DMS114 treated with DMSO at 0.1 percent for 48 hours (cell line): ENCODE measurements around the gene MYO18B.
"Not testable (repeated sequence)": the region's sequence is repeated elsewhere in the genome, so short reads cannot be mapped to it uniquely, and the experiment has no call there.

Experiments used
- DNase-seq: peaks from one replicate; lab custom pipeline; 2025; ENCODE audit not compliant: unreplicated experiment; lab: John Stamatoyannopoulos, UW

MYO18B gene

DNA sequence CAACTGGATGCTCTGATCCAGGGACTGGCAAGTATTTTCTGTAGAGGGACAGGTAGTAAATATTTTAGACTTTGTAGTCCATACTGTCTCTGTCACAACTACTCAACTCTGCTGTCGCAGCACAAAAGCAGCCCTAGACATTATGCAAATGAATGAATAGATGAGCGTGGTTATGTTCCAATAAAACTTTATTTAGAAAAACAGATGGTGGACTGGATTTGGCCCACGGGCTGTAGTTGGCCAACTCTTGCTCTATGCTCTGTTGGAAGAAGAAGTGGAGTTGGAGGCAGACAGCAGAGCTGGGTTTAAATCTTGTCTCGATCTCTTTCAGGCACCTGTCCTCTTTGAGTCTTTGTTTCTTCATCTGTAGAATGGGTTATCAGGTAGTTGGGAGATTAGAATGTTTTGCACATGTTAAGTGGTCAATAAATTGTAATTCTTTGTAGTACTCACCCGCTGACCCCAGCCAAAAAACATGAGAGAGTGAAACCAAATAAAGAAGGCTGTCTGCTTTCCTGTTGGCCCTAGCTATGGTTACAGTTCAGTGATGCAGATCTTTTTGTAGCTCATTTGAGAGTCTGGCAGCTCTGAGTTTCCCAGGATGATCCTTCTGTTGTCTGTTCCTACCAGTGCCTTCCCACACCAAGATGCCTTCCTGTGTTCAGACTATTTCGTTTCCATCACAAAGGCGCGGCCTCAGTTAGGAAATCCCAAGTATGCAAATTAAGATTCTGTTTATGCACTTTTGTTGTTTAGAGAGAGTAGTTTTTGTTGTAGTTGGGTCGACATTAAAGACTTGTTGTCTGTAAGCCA lies 229.2 kb downstream of the MYO18B start:
- DNase-seq = no peak

DNA sequence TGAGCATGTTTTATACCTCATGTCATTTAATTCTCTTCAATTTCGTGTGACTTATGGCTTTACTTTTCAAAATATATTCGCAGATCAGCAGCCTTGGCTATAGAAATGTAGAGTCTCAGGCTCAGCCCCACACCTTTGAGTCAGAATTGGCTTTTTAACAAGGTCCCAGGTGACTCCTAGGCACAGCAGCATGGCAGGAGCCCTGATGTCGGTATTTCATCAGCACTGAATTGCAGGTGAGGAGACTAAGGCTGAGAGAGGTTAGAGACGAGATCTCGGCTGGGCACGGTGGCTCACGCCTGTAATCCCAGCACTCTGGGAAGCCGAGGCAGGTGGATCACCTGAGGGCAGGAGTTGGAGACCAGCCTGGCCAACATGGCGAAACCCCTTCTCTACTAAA lies 230.4 kb downstream of the MYO18B start:
- no peak for DNase-seq

DNA sequence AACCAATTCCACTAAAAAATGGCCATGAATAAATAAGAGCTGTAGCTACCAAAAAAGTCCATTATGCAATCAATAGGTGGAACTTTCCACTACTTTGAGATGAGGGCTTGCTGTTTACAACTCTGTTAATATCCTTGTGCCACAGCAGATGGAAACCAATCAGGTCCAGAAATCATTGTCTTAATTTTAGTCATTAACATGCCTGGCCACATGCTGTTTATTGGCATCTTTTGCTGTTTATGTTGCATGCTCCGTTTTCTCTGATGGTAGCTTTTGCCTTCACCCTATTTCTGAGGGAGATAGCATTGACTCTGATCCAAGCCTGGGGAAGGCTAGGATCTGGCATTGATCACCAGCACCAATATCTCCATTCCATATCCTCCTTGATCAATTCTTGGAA lies 234.4 kb downstream of the MYO18B start:
- no peak for DNase-seq

DNA sequence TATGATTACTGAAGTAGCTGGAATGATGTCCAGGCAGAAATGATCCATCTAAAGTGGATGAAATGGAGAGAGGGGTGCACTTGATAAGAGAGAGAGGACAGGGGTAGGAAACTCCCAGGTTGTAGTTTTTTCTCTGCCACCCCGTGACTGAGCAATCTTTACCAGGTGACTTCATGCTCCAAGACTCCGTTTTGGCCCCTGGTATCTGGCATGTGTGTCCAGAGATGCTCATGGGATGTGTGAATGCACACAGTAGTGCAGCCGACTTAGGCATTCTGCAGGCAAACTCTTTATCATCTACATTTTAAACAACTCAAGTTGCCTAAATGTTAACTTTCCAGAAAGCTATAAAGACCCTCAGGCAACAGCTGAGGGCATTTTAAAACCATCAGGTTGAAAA lies 238.0 kb downstream of the MYO18B start:
- DNase-seq = no peak

DNA sequence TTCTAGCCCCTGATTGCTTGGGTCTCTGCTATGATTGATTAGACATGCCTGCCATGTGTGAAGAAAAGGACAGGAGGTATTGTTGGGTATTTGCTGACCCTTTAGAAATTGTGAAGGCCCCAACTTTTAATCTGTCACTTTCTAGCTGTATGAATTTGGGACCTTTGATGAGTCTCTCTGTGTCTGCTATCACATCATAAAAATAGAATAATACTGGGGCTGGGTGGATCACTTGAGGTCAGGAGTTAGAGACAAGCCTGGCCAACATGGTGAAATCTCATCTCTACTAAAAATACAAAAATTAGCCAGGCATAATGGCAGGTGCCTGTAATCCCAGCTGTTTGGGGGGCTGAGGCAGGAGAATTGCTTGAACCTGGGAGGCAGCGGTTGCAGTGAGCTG lies 242.9 kb downstream of the MYO18B start:
- DNase-seq = not testable (repeated sequence)

DNA sequence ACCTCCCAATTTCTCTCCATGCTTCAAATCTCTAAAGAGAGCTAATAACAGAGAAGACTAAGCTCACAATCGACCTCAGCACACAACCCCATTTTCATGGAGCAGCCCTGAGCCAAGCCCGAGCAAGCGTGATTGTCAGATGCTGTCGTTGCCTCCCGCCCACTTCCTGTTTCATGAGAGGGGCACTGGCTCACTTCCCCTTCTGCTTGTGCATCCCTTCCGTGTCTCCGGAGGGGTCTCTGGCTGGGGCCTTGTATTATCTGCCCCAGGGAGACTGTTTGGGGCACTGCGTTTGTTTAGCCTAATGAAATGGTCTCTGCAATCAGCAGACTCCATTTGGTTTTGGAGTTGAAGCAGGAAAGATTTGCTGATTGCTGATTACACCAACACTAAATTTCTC lies 246.0 kb downstream of the MYO18B start:
- DNase-seq = no peak

DNA sequence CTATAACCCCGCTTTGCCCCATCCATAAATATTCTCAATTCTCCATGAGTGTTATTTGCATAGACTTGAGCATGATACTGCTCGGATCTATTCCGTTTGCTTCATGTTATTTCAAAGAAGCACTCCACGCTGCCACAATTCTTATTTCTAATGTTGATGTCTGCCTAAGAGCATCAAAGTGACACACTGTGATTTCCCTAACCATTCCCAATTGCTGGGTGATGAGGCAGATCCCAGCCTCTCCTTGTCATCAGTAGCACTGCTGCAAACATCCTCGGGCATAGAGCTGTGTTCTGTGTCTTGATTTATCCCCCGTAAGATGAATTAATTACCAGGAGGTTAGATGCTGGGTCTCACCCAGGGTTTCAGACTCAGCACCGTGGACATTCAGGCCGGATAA lies 249.0 kb downstream of the MYO18B start:
- DNase-seq = no peak

DNA sequence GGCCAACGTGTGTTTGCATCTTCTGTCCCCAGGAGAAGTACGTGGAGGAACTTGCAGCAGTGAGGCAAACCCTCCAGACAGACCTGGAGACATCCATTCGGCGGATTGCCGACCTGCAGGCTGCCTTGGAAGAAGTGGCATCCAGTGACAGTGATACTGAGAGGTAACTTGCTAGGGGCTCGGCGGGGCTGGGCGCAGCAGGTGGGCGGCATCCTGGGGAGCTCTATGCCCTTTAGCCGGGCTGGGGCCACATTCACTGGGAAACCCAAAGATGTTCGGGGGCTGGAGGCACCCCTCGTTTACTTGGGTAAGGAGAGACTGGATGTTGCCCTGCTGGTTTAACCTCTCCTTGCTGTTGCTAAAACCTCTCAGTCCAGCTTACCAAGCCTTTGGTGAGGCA lies 250.3 kb downstream of the MYO18B start:
- DNase-seq = no peak

DNA sequence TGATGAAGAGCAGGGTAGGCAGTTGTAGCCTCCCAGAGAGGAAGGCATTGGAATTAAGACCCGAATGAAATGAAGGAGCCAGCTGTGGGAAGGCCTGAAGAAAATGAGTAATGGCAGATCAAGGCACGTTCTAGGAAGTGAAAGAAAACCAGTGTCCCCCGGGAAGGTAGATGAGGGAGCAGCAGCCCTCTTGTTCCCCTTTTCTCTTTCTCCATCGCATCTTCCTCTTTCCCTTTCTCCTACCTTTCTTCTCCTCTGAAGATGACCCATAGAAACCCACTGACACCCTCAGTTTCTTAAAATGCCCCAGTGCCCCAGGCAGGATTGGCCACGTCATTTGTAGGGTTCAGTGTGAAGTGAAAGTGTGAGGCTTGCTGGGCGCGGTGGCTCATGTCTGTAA lies 254.7 kb downstream of the MYO18B start:
- no peak for DNase-seq

DNA sequence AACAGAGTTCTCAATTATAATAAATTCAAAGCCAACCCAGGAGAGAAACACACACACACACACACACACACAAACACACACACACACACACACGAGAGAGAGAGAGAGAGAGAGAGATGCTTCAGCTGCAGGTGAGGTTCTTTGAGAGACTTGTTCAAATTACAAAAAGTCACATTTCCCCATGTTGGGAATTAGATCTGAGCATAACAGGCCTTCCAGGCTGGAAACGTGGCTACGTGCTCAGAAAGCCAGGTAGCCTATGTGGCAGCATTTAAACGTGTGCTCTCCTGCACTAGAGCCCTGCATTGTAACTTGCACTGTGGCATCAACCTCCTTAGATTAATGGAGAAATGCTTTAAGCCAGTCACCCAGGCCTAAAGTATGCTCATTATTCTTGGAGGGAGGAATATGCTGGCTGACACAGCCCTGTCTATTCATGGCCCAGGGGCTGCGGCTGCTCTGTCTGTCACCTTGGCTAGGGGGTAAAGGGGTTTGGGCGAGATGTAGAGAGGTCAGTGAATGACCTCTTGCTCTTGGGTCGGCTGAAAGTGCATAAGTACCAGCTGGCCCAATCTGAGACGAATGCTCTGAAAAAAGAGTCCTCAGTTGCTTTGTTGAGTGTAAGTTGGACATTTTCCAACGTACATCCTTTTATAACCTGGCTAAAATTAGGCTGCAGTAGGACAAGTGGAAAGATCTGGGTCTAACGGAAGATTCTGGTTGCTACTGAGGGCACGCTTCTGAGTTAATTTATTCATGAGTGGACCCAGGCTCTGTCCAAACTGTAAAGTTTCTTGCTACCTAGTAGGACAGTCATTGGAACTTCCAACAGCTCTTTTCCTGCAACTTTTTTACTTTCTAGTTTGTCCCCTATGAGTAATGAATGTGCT lies 256.1 kb downstream of the MYO18B start:
- DNase-seq = no peak

DNA sequence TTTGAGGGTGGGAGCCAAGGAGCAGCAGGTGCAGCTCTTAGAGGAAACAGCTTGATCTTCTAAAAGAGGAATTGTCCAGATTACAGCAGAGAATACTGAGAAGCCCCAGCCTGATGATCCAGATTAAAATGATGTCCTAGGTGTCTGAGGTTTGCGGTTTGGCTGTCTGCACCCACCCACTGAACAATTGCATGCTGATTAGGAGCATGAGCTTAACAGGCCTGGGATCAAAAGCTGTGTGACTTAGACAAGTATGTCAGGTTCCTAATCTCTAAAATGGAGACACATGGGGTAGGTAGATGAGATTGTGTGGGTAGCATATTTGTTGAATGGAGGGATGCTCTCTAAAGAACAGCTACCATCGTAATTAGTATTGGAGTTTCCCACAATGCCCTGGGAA lies 260.5 kb downstream of the MYO18B start:
- no peak for DNase-seq

DNA sequence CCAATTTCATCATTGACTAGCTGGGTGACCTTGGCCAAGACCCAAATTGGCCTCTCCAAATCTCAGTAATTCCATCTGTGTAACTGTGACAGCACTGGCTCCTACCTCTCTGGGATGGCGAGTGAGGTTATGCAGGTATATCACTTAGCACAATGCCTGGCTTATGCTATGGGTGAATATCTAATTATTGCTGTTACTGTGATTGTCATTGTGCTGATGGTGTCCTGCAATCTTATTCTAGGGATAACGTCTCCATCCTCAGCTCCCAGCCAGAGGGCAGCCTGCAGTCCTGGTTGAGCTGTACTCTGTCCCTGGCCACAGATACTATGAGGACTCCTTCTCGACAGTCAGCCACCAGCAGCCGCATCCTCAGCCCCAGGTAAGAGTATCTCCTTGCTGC lies 262.5 kb downstream of the MYO18B start:
- DNase-seq = no peak

DNA sequence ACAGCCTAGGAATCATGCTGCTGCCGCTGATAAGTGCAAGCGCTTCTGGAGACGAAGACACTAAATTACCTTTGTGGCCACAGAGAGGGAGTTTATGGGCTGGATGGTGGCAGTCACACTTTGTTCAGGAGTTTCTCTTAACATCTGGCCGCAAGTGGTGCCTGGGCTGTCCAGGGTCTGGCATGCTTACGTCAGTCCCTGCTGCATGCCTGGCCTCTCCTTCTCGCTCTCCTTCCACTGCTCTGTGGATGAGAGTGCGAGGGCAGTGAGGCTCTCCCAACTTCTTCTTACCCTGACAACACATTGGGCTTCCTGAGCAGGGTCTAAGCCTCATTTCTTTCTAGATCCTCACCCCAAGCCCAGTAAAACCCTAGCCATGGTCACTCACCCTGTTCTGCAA lies 266.6 kb downstream of the MYO18B start:
- no peak for DNase-seq

DNA sequence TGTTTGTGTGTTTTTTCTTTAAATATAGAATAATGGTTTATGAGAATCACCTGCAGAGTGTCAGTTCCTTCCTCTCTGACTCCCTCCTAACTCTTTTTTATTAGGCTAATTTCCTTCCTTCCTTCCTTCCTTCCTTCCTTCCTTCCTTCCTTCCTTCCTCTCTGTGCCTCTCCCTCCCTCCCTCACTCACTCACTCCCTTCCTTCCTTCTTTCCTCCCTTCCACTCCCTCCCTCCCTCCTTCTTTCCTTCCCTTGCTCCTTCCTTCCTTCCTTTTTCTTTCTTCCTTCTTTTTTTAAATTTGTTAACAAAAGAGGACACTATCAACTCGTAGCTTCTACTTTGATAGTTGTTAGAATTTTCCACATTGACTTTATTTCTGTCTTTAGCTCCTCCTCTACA lies 274.9 kb downstream of the MYO18B start:
- no peak for DNase-seq

DNA sequence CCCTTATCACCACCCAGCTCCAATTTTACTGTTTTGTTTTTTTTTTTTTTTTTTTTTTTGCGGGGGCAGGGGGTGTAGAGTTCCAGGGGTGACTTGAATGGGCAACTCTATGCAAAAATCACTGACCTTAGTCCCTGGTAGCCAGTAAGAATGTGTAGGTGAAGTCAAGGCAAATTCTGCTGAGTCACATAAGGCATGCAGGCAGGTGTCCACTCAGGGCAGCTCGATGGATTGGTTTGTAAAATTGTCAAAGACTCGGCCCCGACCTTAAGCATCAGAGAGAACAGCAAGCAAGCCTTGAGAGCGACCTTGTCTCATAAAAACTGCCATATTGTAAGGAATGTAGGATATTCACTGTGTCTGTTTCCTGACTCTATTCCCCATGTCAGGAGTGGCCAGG lies 275.9 kb downstream of the MYO18B start:
- no peak for DNase-seq

DNA sequence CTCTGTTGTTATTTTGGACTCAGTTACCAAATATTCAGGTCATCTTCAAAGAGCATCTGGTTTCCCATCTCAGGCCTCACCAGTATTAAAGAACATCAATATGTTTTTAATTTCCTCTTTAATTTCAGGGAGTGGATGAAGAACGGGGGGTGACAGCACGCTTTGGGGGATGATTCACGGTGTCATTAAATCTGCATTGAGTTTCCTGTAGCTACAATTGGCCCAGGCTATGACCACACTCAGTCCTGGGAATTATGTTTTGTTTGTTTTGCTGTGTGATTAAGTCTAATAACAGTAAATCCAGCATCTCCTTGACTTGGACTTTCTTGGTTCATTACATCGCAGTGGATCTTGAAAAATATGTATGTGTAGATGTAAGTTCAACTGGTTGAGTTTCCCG lies 277.6 kb downstream of the MYO18B start:
- DNase-seq = no peak

DNA sequence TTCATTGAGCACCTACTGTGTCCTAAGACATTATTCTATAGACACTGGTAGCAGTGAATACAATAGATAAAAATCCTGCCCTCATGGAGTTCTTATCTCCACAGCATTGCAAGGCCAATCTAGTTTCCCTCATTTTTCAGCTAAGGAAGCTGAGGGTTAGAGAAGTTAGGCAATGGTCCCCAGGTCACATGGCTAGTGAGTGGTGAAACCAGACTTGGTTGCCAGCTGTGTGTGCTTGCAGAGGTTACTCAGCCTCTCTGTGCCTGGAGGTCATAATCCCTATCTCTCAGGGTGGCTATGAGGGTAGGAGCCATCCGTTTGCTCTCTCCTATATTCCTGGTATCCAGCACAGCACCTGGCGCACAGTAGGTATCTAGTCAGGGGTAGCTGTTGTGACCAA lies 279.5 kb downstream of the MYO18B start:
- DNase-seq = no peak

DNA sequence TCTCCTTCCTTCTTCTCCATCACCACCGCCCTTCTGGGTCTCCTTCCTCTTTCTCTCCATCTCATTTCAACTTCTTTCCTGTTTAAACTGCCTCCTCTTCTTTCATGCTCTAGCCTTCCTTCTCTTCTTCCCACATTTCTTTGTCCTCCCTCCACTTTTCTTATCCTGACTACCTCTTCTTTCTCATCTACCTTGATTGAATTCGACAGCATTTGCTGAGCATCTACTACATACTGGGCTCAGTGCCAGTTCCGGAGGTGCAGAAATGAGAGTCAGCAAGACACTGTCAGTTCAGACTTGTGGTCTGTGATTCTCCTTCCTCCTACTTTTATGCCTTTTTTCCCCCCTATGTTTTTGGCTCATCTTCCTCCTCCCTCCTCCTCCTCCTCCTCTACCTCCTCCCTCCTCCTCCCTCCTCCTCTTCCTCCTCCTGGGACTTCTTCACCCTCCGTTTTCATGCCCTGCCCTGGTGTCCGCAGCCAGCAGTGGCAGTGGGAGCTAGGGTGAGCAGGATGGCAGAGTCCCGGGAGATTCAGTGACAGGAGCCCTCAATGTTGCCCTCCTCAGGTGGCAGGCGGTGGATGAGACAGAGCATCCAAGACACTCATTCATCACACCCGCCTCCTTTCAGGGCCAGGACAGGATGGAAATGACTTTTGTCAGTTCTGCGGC lies 281.3 kb downstream of the MYO18B start:
- DNase-seq = no peak

DNA sequence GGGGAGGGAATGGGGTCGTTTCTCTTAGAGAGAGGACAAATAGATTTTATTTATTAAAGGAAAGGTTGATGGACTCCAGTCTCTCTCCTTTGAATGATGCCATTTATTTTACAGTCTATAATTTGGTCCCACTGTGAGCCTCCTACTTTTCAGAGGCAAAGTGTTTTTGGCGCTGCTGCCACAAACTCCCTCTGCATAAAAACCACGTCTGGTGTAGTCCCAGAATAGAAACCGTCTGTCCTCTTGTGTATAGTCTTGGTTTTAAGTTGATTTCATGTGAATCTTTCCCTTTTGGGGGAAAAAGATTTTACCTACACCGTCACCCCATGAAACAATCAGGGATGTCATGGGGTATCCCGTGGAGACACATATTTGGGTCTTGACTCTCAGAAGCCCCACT lies 283.6 kb downstream of the MYO18B start:
- DNase-seq = no peak

DNA sequence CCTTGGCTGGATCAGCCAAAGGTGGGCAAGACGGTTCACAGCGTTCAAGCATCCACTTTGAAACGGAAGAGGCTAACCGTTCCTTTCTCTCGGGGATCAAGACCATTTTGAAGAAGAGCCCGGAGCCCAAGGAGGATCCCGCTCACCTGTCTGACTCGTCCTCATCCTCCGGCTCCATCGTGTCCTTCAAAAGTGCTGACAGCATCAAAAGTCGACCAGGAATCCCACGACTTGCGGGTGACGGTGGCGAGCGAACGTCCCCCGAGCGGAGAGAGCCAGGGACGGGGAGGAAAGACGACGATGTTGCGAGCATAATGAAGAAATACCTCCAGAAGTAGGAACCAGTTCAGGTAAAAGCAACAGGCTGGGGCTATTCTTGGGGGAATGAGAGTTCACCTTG lies 285.4 kb downstream of the MYO18B start:
- no peak for DNase-seq

DNA sequence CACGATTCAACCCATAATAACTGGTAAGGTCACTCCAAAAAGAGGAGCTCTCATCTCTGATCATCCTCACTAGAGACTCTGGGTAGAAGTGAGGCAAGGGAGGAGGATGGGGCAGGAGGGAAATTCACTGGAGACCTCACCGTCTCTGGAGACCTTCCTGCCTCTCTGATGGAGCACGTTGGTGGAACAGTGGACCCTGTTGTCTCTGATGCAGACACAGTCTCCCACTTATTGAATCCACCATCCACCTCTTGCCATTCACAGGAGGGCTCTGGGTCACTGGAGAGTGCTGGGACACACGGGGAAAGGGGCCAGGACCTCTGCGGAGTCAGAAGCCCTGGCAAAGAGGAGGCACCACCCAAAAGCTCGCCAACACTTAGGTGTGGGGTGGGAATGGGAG lies 289.7 kb downstream of the MYO18B start:
- DNase-seq = no peak

DNA sequence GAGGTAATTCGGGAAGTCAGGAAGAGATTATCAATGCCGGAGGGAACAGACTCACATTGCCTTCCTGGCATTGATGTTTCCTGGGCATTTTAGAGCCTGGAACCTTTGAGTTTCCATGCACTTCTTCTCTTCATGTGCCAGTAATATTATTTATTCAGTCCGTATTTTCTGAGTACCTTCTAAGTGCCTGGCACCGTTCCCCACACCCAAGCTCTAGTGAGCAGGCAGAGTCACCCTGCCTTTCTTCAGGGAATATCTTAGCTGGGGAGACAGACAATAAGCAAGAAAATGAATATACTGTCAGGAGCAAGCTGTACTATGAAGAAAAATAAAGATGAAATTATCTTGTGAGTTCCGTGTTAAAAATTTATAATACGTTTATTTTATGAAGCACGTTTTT lies 291.1 kb downstream of the MYO18B start:
- no peak for DNase-seq
